ENCODE results near the gene LIN28B. TPM values are rescaled to one million over a fixed set of nuclear protein-coding genes. Genes with fewer than 3 reads are reported as not detected.

LIN28B gene
- total and polyA plus RNA-seq, 2 donors (not counting 1 experiment from before 2014, with no cell fraction given) = not detected

DNA sequence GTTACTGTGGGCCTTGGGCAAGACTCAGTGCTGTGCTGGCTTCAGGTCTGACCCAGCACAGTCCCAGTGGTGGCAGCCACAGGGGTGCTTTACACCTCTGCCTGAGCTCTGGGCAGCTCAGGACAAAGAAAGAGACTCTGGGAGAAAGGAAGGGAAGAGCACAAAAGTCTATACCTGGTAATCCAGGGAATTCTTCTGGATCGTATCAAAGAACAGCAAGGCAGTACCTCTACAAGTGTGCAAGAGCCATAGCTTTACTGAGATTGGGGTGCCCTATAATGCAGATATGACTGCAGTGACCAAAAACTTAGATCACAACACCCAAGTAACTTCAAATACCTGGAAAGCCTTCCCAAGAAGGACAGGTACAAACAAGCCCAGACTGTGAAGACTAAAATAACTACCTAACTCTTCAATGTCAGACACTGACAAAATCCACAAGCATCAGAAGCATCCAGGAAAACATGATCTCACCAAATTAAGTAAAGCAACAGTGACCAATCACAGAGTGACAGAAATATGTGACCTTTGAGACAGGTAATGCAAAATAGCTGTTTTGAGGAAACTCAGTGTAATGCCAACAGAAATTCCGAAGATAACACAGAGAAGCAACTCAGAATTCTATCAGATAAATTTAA, 47.9 kb upstream of the LIN28B start:
- Histone ChIP-seq H3K27me3 (ENCODE audit: control insufficient read depth, insufficient read depth, low read length) (no peaks in the 10 kb centered on the region), H4K20me1 (ENCODE audit: control insufficient read depth, extremely low read depth, insufficient read depth, low read length) (no peaks in the 10 kb centered on the region), H3K4me2 (ENCODE audit: extremely low read depth, insufficient read depth, low read length) (no peak overlapping the region), H3K36me3 (ENCODE audit: control insufficient read depth, insufficient read depth, low read length) (no peaks in the 10 kb centered on the region), H2AFZ (ENCODE audit: low read length) (no peak overlapping the region), H3K27ac (ENCODE audit: insufficient read depth, low read length) (no peak overlapping the region), H3K4me1 (ENCODE audit: control insufficient read depth, extremely low read depth, insufficient read depth, low read length) (no peaks in the 10 kb centered on the region), H3K9ac (ENCODE audit: insufficient read depth, low read length) (no peak overlapping the region), H3K4me3 (replicated peaks in 1 of 4; ENCODE audit: control extremely low read depth in 1 of 4, insufficient read depth in 1 of 4, low read depth in 3 of 4, low read length in 4 of 4) (no peak overlapping the region), H3K79me2 (ENCODE audit: control insufficient read depth, insufficient read depth, low read length) (no peaks in the 10 kb centered on the region), H3K9me3 (ENCODE audit: control insufficient read depth, insufficient read depth, low read depth, low read length) (no peaks in the 10 kb centered on the region)
- no peak for DNase-seq (ENCODE audit: low read depth in 2 of 2)
- no peak for TF ChIP-seq EZH2 (IDR thresholded peaks at IDR 0.05; ENCODE audit: low read length, missing control alignments)
- TF ChIP-seq, protein P1, sequence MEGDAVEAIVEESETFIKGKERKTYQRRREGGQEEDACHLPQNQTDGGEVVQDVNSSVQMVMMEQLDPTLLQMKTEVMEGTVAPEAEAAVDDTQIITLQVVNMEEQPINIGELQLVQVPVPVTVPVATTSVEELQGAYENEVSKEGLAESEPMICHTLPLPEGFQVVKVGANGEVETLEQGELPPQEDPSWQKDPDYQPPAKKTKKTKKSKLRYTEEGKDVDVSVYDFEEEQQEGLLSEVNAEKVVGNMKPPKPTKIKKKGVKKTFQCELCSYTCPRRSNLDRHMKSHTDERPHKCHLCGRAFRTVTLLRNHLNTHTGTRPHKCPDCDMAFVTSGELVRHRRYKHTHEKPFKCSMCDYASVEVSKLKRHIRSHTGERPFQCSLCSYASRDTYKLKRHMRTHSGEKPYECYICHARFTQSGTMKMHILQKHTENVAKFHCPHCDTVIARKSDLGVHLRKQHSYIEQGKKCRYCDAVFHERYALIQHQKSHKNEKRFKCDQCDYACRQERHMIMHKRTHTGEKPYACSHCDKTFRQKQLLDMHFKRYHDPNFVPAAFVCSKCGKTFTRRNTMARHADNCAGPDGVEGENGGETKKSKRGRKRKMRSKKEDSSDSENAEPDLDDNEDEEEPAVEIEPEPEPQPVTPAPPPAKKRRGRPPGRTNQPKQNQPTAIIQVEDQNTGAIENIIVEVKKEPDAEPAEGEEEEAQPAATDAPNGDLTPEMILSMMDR (conservative IDR thresholded peaks at IDR 0.05 in 1 of 2, IDR thresholded peaks at IDR 0.05 in 1 of 2; ENCODE audit: low read depth in 1 of 2, low read length in 2 of 2) = no peak

DNA sequence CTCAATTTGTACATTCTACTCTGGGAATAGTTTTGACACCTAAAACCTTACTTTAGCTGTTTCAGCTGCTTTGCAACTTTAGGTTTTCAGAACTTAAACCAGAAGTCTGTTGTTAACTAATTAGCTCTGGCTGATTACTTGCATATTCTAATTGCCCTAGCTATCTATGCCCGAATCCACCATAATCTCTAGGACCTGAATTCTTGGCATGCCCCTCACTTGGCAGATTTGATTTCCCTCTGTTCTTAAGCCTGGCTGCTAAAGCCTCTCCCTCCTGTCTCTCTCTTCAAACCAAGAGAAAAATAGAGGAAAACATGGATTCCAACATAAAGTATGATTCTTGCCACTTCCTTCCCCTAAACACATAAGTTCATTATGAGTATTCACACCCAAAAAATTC, 35.0 kb upstream of the LIN28B start:
- no peak overlapping the region for H3K27ac ChIP-seq (ENCODE audit: insufficient read depth, low read length)
- H3K9ac ChIP-seq (ENCODE audit: insufficient read depth, low read length) = no peak overlapping the region
- H3K36me3 ChIP-seq (ENCODE audit: control insufficient read depth, insufficient read depth, low read length) = no peaks in the 10 kb centered on the region
- H3K27me3 ChIP-seq (ENCODE audit: control insufficient read depth, insufficient read depth, low read length) = no peaks in the 10 kb centered on the region
- H3K4me2 ChIP-seq (ENCODE audit: extremely low read depth, insufficient read depth, low read length) = no peak overlapping the region
- no peak overlapping the region for H3K4me3 ChIP-seq (replicated peaks in 1 of 4; ENCODE audit: control extremely low read depth in 1 of 4, insufficient read depth in 1 of 4, low read depth in 3 of 4, low read length in 4 of 4)
- H4K20me1 ChIP-seq (ENCODE audit: control insufficient read depth, extremely low read depth, insufficient read depth, low read length) = no peaks in the 10 kb centered on the region
- no peaks in the 10 kb centered on the region for H3K4me1 ChIP-seq (ENCODE audit: control insufficient read depth, extremely low read depth, insufficient read depth, low read length)
- DNase-seq (ENCODE audit: low read depth in 2 of 2) = no peak
- no peaks in the 10 kb centered on the region for H3K79me2 ChIP-seq (ENCODE audit: control insufficient read depth, insufficient read depth, low read length)
- no peaks in the 10 kb centered on the region for H3K9me3 ChIP-seq (ENCODE audit: control insufficient read depth, insufficient read depth, low read depth, low read length)
- H2AFZ ChIP-seq (ENCODE audit: low read length) = no peak overlapping the region
- TF ChIP-seq EZH2 (IDR thresholded peaks at IDR 0.05; ENCODE audit: low read length, missing control alignments) = no peak
- TF ChIP-seq, protein P1 (conservative IDR thresholded peaks at IDR 0.05 in 1 of 2, IDR thresholded peaks at IDR 0.05 in 1 of 2; ENCODE audit: low read depth in 1 of 2, low read length in 2 of 2) = no peak

DNA sequence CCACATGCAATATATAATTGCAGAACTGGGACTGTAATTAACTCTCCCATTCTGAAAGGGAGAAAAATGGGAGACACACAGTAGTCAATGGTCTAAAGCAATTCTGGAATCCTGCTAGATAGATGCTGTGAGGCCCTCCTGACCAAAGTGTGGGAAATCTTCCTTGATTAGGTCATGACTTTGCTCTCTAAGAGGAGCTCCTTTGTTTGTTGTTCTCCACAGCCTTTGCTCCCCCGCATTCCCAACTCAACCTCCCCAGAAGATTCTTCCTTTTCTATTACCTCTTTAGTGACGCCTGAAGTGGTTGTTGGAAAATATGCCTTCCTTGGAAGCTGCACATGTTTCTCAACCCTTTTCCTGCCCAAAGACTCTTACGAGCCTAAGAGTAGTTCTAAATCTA, 28.8 kb upstream of the LIN28B start:
- Histone ChIP-seq H3K9ac (ENCODE audit: insufficient read depth, low read length) (no peak overlapping the region), H3K36me3 (ENCODE audit: control insufficient read depth, insufficient read depth, low read length) (no peaks in the 10 kb centered on the region), H2AFZ (ENCODE audit: low read length) (no peak overlapping the region), H3K27ac (ENCODE audit: insufficient read depth, low read length) (no peak overlapping the region), H3K4me3 (replicated peaks in 1 of 4; ENCODE audit: control extremely low read depth in 1 of 4, insufficient read depth in 1 of 4, low read depth in 3 of 4, low read length in 4 of 4) (no peak overlapping the region), H3K9me3 (ENCODE audit: control insufficient read depth, insufficient read depth, low read depth, low read length) (no peaks in the 10 kb centered on the region), H3K79me2 (ENCODE audit: control insufficient read depth, insufficient read depth, low read length) (no peaks in the 10 kb centered on the region), H4K20me1 (ENCODE audit: control insufficient read depth, extremely low read depth, insufficient read depth, low read length) (no peaks in the 10 kb centered on the region), H3K4me1 (ENCODE audit: control insufficient read depth, extremely low read depth, insufficient read depth, low read length) (no peaks in the 10 kb centered on the region), H3K27me3 (ENCODE audit: control insufficient read depth, insufficient read depth, low read length) (no peaks in the 10 kb centered on the region), H3K4me2 (ENCODE audit: extremely low read depth, insufficient read depth, low read length) (no peak overlapping the region)
- no peak for DNase-seq (ENCODE audit: low read depth in 2 of 2)
- no peak for TF ChIP-seq EZH2 (IDR thresholded peaks at IDR 0.05; ENCODE audit: low read length, missing control alignments)
- TF ChIP-seq, protein P1 (conservative IDR thresholded peaks at IDR 0.05 in 1 of 2, IDR thresholded peaks at IDR 0.05 in 1 of 2; ENCODE audit: low read depth in 1 of 2, low read length in 2 of 2) = no peak
